GM21367 (cell line): ENCODE data around the gene GPX8.
A peak's percentile ranks its signal among the peaks of the same experiment; 100 is the strongest.

Source experiments
- ATAC-seq: cut with Tn5 transposase; IDR thresholded peaks from one replicate; pipeline ENCODE4 v1.9.1; 2021; ENCODE audit not compliant: unreplicated experiment

Gene GPX8, protein sequence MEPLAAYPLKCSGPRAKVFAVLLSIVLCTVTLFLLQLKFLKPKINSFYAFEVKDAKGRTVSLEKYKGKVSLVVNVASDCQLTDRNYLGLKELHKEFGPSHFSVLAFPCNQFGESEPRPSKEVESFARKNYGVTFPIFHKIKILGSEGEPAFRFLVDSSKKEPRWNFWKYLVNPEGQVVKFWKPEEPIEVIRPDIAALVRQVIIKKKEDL

DNA sequence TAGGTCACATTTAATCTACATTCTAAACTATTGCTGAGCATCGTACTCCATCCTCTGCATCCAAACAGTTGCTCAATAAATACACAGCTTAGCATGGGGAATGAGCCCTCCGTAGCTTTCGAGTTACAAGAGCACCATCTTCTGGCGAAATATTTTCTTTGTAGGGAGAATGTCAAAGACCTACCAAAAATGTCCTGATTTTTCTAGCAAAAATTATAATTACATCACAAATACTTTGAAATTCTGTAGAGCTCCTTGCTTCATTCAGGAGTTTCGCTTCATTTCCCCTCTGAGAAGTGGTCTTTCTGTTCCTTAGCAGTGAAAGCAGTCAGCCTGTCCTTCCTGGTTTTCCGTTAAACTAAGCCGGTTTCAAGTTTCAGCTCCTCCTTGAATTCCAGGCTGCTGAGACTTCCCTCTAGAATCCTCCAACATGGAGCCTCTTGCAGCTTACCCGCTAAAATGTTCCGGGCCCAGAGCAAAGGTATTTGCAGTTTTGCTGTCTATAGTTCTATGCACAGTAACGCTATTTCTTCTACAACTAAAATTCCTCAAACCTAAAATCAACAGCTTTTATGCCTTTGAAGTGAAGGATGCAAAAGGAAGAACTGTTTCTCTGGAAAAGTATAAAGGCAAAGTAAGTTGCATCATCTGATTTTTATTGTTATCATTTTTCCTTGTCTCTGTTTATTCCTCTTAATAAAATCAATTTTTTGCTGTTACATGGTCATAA, at the start of gene GPX8:
Gene GPX8, plus strand, starts transcription at position 409 of the 730 bp plus-strand sequence. Its CDS starts 22 bp downstream, at position 431.
- no peak for ATAC-seq

DNA sequence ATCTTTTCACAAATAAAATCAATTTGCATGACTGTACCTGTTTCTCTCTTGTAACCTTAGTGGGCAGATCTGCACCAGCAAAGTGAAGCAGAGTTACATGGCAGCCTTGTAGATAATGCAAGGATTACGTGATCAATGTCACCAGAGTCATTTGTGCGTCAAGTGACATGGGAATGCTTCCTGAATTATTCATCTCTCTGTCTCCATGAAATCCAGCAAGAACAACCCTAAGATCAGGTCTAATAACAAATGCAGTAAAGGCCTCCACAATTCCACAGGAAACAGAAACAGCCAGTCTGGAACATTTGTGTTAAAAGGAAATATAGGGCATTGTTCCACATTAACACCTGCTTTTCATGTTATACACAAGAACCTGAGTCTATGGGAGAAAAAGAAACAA, 49.8 kb upstream of the GPX8 start:
- no peak for ATAC-seq

DNA sequence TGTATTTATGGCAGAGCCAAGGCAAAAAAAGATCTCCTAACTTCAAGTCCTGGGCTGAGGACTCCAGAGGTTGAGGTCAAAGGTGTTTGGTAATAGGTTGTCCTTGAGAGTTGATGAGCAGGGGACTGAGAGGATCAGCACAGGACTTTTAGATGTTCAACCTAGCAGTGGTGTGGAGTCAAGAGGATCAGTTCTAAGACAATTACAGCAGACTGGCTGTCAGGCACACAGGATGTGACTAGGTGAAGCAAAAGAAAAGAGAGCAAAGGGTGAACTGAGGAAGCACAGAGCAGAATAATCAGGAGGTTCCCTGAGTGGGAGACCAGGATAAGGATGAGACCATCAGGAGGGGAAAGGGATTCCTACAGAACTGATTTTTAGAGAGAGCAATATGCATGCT, 46.6 kb upstream of the GPX8 start:
- ATAC-seq = no peak

DNA sequence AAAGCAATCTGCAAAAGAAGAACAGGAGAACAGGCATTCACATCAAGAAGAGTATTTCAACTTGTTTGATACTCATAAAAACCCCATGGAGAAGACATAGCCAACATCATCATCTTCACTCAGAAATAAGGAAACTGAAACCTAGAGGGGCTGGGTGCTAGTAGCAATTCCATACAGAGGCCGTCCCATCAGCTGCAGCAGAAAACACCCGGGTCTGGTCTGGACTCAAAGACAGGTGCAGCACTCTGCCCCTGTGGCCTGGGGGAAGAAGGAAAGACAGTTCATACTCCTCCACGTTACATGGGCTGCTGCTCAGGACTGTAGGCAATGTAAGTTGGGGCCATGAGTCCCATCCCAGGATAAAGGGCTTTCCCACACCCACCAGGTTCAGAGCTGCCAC, 45.9 kb upstream of the GPX8 start:
- ATAC-seq = no peak

DNA sequence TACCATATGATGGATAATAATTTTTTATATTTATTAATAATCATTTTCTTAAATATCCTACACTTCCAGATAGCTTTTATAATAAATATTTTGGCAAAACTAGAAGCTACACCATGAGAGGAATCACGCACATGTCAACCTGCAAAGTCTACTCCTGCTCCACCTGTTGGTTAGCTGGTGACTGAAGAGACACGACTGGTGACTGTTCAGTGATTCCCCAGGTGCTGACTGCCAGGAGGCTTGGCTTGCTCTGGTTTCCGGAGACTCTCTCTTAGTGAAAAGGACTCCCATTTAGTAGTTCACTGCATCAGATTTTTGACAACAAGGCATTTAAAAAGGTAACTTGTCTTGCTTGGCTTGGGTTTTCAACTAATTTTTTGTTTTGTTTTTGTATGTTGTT, 36.6 kb upstream of the GPX8 start:
- ATAC-seq = no peak

DNA sequence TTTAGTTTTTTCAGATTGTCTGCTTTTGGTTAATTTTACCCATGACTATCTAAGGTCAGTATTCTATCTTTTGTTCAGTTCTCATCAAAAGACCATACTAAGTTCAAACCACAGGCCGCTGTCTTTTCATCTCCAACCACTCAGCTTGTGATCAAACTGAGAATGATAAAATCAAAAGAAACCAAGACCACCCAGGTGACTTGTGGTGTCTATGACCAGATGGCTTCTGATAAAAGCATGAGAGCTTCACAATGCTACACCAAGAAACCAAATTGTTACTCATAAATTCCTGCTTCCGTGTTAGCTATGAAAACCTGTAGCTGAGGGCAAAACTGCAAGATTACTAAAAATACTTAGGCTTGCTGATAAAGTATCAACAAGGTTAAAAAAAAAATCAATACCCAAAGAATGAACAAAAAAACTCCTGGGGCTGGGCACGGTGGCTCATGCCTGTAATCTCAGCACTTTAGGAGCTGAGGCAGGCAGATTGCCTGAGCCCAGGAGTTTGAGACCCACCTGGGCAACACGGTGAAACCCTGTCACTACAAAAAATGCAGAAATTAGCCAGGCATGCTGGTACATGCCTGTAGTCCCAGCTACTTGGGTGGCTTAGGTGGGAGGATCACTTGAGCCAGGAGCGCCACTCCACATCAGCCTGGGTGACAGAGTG, 25.8 kb upstream of the GPX8 start:
- ATAC-seq = no peak

DNA sequence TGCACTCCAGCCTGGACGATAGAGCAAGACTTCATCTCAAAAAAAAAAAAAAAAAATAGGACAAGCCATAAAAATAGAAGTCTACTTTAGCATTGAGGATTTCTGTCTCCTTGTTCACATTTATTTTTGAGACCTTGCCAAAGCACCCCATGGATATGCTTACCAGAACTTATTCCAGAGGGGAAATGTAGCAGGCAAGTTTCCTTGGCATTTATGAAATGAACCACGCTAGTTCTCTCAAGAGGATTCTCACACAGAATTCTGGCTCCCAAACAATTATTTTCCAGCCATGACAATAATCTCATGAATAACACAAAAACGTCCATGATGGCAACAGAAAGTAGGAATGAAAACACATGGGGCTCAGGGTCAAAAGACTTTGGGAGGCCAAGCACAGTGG, 23.4 kb upstream of the GPX8 start:
- ATAC-seq = no peak

DNA sequence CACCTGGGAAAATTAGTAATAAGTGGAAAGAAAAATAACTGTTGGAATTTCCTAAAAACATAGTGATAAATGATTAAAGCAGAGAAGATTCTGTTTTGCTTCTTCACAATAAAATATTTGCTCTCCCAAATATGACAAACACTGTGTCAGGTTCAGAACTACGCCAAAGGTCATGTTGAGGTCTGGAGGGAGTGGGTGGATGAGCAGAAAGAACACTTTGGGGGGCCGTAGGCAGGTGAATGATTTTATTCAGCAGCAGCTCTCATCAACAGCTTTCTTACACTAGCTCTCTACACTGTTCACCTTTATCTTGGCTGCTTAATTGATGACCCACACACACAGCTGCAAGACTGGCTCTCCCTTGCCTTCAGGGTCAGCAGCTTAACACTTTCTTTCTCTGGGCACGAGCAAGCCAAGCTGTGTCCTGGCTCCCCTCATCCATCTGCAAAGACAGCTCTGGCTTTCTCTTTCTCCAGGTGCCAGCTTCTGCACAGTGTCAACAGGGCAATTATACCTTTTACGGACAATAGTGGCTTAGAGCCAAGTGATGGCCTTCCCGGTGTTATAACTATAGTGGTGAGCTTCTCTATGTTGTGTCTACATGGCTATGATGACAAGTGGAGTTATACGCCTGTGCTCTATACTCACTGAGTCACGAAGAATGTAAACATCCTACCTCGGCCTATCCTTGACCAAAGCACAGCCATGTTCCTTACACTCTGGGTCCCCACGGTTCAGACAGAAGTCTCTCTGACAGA, 18.9 kb upstream of the GPX8 start:
- no peak for ATAC-seq

DNA sequence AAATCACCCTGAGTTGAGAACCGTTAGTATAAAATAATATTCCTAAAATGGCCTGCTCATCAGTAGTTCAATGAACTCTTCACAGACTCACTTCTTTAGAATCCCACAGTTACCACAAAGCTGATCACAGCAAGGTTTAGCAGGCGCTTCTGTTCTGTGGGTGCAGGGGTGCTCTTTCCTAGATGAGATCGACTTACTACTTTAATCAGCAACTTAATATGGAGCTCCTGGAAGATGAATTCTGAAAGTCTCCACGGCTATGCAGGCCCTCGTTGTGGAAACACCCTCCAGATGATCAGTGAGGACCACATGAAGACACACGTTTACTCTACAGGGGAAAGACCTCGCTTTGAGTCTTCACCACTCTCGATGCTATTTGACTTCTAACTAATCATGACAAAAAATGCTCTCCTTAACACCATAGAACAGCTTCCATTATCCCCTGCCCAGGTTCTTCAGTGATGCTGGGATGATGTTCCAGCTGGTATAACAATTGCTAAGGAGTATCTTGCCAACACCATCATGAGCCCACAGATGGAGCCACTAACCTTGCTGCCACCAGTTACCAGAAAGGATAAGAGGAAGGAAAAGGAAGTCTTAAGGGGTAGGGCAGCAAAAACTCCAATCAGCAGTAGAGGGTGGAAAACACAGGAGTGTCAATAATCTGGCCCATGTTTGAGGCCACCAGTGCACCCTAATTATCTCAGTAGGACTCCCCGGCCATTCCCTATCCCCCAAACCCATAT, 17.9 kb upstream of the GPX8 start:
- ATAC-seq = no peak

DNA sequence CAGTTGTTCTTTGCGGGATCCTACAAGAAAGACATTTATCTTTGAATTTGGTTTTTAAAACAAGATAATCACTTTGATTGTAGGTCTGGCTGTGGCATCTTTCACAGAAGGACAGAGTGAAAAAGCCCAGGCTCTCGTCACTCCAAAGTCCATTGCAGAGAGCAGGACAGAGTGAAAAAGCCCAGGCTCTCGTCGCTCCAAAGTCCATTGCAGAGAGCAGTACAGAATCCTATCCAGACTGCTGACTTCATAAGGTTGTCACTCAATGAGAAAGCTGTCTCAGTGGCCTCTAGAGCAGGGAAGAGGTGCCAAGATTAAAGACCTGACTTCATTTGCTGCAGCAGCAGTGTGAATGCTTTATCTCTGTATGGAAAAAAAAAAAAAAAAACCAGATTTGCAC, 16.3 kb upstream of the GPX8 start:
- ATAC-seq = no peak

DNA sequence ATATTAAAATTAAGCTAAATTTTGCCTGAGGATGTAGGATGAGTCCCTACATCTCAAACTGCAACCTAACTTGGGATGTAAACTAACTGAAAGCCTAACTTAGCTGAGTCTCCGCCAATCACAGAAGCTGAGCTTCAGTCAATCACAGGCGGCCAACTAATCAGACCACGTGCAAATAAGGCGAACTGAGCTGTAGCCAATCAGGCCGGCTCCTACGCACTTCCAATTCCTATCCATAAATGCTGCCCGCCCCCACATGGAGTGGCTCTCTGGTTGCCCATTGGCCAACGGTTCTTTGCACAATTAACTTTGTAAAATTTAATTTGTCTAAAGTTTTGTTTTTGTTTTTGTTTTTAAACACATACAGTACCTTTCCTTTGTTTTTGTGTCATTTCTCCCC, 13.9 kb upstream of the GPX8 start:
- no peak for ATAC-seq

DNA sequence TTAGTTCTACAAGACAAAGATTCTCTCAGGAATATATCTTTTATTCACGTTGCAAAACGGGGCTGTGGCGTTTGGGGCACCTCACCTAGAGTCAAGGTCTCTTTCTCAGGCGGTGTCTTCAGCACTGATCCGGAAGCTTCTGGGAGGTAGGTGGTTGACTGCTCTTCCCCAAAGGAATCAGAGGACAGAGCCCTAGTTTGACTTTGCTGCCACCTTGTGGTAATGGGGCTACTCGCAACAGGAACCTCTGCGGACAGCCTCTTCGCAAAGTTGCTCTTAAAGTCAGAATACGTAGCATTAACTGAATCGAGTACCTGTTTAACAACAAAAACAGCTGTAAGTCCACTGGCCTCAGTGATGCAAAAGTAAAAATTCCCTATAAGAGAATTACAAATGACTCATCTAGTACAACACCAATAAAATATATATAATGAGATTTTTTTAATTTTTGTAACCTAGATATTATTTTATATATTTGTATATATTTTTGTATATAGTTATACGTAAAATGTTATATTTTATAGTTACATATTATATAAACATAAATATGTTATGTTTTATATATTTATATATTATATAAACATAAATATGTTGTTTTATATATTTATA, 13.3 kb upstream of the GPX8 start:
- peak; percentile 68 for ATAC-seq

DNA sequence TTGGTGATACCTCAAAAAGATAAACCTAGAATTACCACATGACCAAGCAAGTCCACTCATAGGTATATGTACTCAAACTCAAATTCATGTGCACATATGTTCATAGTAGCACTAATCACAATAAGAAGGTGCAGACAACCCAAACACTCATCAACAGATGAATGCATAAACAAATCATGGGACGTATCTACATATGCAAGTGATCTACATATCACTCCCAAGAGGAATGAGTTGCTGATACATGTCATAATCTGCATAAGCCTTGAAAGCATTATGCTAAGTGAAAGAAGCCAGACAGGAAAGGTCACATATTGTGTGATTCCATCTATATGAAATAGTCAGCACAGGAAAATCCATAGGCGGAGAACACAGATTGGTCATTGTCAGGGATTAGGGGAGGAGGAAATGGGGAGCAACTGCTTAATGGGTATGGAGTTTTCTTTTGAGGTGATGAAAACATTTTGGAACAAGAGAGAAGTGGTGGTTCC, 10.6 kb upstream of the GPX8 start:
- no peak for ATAC-seq

DNA sequence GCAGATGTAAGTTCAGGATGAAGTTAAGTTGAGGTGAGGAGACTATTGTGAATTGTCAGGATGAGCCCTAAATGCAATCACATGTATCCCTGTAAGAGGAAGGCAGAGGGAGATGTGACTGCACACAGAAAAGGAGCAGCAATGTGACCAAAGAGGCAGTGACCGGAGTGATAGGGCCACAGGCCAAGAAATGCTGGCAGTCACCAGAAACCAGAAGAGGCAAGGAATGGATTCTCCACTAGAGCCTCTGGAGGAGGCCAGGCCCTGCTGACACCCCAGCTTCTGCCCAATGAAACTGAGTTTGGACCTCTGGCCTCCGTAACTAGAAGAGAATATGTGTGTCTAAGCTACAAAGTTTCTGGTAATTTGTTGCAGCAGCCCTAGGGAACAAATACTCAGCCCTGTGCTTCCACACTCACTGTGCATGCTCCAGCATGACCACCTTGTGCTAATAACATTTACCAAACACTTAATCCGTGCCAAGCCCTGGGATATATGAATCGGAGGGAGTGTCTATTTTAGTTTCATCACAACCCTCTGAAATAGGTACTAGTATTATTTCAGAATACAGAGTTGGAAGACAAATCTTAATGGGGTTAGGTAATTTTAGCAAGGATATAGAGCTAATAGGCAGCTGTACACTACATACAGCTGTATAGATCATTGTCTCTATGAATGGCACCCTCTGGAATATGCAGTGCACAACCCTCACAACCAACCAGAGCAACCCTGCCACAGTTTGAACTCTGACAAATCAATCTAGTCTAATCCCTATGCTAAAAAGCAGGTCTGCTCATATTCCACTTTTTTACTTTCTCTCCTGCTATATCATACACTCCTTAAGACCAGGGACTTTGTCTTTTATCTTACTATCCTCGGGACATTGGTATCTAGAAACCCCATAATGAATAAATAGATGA, 7.8 kb upstream of the GPX8 start:
- no peak for ATAC-seq

DNA sequence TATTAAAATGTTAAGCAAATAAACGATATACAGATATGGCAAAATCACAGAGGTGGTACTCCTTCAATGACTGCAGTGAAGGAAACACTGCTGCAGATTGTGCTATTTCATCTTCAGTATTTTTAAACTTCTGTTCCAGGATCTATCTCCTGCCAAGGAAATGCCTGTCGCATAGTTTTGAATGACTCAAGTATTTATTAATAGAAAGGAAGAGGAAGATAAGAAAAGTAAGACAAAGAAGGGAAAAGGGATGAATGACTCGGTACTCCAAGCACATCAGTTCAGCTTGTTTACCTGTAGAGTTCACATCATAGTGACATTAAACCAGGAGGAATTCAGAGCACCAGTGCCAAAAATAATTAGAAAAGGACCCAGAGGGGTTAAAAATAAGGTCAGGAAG, 5.1 kb upstream of the GPX8 start:
- ATAC-seq = no peak

DNA sequence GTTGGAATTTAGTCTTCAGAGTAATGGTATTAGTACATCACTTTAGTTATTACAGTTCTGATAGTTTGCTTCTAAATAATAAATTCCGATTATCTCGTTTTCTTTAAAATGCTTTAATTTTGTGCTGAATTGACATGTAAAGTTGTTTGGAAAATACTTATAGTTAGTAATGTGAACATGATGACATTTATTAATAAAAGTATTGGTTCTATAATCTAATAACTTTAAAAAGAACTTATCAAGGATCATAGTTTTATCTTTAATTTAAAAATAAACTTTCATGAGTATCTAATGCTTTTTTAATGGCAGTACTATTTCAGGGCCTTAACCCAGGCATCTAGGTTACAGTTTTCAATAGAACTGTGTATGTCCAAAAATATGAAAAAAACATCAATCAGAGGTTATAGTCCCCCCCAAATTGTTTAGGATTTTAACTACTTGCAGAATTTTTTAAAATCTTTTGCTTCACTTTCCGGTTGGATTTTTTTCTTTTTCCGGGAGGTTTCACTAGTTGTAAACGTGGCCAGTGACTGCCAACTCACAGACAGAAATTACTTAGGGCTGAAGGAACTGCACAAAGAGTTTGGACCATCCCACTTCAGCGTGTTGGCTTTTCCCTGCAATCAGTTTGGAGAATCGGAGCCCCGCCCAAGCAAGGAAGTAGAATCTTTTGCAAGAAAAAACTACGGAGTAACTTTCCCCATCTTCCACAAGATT, 680 bp downstream of the GPX8 start:
- no peak for ATAC-seq

DNA sequence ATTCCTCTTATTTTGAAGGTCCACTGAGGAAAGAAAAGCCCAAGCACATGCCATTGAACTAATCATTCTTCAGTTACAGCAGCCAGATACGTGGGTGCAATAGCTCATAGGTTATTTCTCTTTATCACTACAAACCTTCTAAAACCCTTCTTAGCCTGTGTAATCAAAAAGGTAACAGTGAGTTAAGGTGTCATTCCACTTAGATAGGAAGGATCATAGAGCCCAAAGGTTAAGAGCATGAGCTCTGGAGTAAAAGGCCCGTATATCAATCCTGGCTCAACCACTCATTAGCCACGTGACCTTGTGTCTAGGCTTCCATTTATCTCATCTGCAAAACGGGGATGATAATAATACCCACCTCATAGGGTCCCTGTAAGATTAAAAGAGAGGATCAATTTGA, 2.7 kb downstream of the GPX8 start:
- no peak for ATAC-seq

DNA sequence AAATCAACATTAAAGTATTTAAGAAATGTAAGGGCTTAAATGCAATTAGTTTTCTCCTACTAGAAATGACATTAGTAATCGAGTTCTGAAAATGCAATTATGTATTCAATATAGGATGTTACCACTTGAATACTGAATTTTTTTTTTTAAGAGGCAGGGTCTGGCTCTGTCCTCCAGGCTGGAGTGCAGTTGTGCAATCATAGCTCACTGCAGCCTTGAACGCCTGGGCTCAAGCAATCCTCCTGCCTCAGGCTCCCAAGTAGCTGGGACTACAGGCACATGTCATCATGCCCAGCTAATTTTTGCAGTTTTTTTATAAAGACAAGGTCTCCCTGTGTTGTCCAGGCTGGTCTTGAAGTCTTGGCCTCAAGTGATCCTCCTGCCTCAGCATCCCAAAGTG, 11.5 kb downstream of the GPX8 start:
- ATAC-seq = no peak
